ENCODE data around the gene DENND6B. TPM values are rescaled to one million over a fixed set of nuclear protein-coding genes. Genes with fewer than 3 reads are reported as not detected.

DENND6B gene
- total and polyA plus RNA-seq, 4 donors: 0.86 to 1.2 (median 1.1) TPM

GRCh38 chr22:50280022-50280707, 46.6 kb downstream of the DENND6B start (continued):
- no peak for TF ChIP-seq ZBTB33 (IDR thresholded peaks at IDR 0.05)
- no peak for TF ChIP-seq ATF3 (IDR thresholded peaks at IDR 0.05)

GRCh38 chr22:50278956-50279619, 47.7 kb downstream of the DENND6B start:
- H3K4me1 ChIP-seq (ENCODE audit: control insufficient read depth in 4 of 4, insufficient read depth in 4 of 4, low read length in 3 of 4): peaks cover 0 to 5% (median 4%) of the 10 kb centered on the region in 4 donors
- no peak for DNase-seq (ENCODE audit: low spot score)
- H3K9ac ChIP-seq (ENCODE audit: low read depth in 1 of 2, low read length in 2 of 2): no peak overlapping the region
- no peak overlapping the region for H3K4me3 ChIP-seq (ENCODE audit: low read depth in 1 of 3, low read length in 3 of 3)
- no peak for TF ChIP-seq ATF3 (IDR thresholded peaks at IDR 0.05)
- no peak for TF ChIP-seq NR2F2 (IDR thresholded peaks at IDR 0.05)
- TF ChIP-seq FOXA1 (IDR thresholded peaks at IDR 0.05): no peak
- TF ChIP-seq RAD21 (IDR thresholded peaks at IDR 0.05): no peak
- TF ChIP-seq GABPA (IDR thresholded peaks at IDR 0.05 in 1 of 2, conservative IDR thresholded peaks at IDR 0.05 in 1 of 2): no peak
- TF ChIP-seq REST (IDR thresholded peaks at IDR 0.05): no peak
- TF ChIP-seq ZBTB33 (IDR thresholded peaks at IDR 0.05): no peak
- TF ChIP-seq HNF4G (IDR thresholded peaks at IDR 0.05): no peak
- TF ChIP-seq HNF4A (conservative IDR thresholded peaks at IDR 0.05): no peak
- TF ChIP-seq FOXA2 (IDR thresholded peaks at IDR 0.05): no peak
- TF ChIP-seq EGR1 (IDR thresholded peaks at IDR 0.05; ENCODE audit: low read depth in 2 of 2): no peak
- TF ChIP-seq TAF1 (conservative IDR thresholded peaks at IDR 0.05): no peak
- H3K36me3 ChIP-seq (ENCODE audit: control insufficient read depth in 4 of 4, insufficient read depth in 3 of 4, low read depth in 1 of 4, low read length in 3 of 4): peaks cover 18 to 79% (median 41%) of the 10 kb centered on the region in 4 donors
- no peak overlapping the region for H3K27ac ChIP-seq (ENCODE audit: low read depth in 1 of 2, low read length in 2 of 2)
- no peaks in the 10 kb centered on the region for H3K9me3 ChIP-seq (ENCODE audit: control insufficient read depth in 4 of 4, low read length in 3 of 4)
- WGBS: 94% methylated on average over 30 of the region's 30 CpGs
- no peaks in the 10 kb centered on the region for H3K27me3 ChIP-seq (ENCODE audit: control insufficient read depth in 4 of 4, insufficient read depth in 4 of 4, low read length in 3 of 4)

Data from liver (tissue), 9 donors.